A673 (cell line): ENCODE measurements around the gene AIFM3.

ENCODE experiments used
- EZH2 ChIP-seq: fragments of 200-600 bp; sonication (generic); IDR thresholded peaks from 2 replicates; pipeline ENCODE4 v1.6.1; 2017; ENCODE audit warnings: borderline replicate concordance, low read depth, mild to moderate bottlenecking, mixed read lengths, antibody characterized with exemption, low read length; ENCODE audit not compliant: poor library complexity, severe bottlenecking
- TF ChIP-seq, protein P1 (sequence below): fragments of 300-800, 200-600 bp; sonication (generic); conservative IDR thresholded peaks from 2 replicates; pipeline ENCODE4 v1.5.1; 2017; ENCODE audit warnings: low read depth, mild to moderate bottlenecking, antibody characterized with exemption, low read length, moderate library complexity, mixed read lengths

DNA sequence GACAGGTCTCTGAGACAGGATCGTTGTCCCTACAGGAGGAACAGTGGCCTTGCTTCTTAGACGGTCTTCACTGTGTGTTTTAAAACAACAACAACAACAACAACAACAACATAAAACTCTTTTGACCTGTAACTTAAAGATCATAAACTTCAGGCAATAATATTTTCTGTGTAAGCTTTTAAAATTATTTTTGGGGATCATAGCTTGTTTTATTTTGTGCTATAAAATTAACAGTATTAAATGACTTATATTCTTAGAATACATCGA, 13.8 kb upstream of the AIFM3 start:
- TF ChIP-seq, protein P1, sequence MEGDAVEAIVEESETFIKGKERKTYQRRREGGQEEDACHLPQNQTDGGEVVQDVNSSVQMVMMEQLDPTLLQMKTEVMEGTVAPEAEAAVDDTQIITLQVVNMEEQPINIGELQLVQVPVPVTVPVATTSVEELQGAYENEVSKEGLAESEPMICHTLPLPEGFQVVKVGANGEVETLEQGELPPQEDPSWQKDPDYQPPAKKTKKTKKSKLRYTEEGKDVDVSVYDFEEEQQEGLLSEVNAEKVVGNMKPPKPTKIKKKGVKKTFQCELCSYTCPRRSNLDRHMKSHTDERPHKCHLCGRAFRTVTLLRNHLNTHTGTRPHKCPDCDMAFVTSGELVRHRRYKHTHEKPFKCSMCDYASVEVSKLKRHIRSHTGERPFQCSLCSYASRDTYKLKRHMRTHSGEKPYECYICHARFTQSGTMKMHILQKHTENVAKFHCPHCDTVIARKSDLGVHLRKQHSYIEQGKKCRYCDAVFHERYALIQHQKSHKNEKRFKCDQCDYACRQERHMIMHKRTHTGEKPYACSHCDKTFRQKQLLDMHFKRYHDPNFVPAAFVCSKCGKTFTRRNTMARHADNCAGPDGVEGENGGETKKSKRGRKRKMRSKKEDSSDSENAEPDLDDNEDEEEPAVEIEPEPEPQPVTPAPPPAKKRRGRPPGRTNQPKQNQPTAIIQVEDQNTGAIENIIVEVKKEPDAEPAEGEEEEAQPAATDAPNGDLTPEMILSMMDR: no peak
- no peak for TF ChIP-seq EZH2
